Mammary epithelial cell (primary cell): ENCODE results near the gene FOXR1.
A peak's percentile ranks its signal among the peaks of the same experiment; 100 is the strongest.

Experiments
- CTCF ChIP-seq, 2 donors: IDR thresholded peaks in 1 of 2; conservative IDR thresholded peaks in 1 of 2; 2 replicates each; pipeline ENCODE4 v1.5.1; 2011 to 2012; ENCODE audit warnings: inconsistent platforms in 2 of 2, low read length in 2 of 2, mild to moderate bottlenecking in 2 of 2, control low read depth in 1 of 2, low read depth in 1 of 2; ENCODE audit not compliant: insufficient read depth in 1 of 2; ENCODE audit errors: extremely low read depth in 1 of 2
- EZH2 ChIP-seq: IDR thresholded peaks from 2 replicates; pipeline ENCODE4 v1.6.1; 2012; ENCODE audit warnings: low read length, inconsistent platforms, borderline replicate concordance

- TF ChIP-seq CTCF (conservative IDR thresholded peaks at IDR 0.05 in 1 of 2, IDR thresholded peaks at IDR 0.05 in 1 of 2; ENCODE audit: extremely low read depth in 1 of 2, insufficient read depth in 1 of 2, low read depth in 1 of 2, low read length in 2 of 2) (peak; percentile 95 to 98), EZH2 (no peak)
These were observed 15.3 kb upstream of the FOXR1 start, which contains the start of gene UPK2 for GRCh38 chr11:118956094-118956846.
